Activated naive CD8-positive, alpha-beta T cell treated with anti-CD3 and anti-CD28 coated beads for 36 hours (primary cell): ENCODE measurements around the gene RSRC1. TPM values are rescaled to one million over a fixed set of nuclear protein-coding genes. Genes with fewer than 3 reads are reported as not detected.
A peak's percentile ranks its signal among the peaks of the same experiment; 100 is the strongest.
"Not testable (repeated sequence)": the region's sequence is repeated elsewhere in the genome, so short reads cannot be mapped to it uniquely, and the experiment has no call there.

ENCODE experiments used
- DNase-seq: peaks from one replicate; pipeline ENCODE4 v3.0.0; 2021
- H3K27ac Mint-ChIP-seq: one replicate; pipeline ENCODE4 v1.8.0; 2022; ENCODE audit warnings: mild to moderate bottlenecking, moderate library complexity, mixed read lengths
- H3K27me3 Mint-ChIP-seq: one replicate; pipeline ENCODE4 v1.8.0; 2022; ENCODE audit warnings: mild to moderate bottlenecking, mixed read lengths
- H3K36me3 Mint-ChIP-seq: one replicate; pipeline ENCODE4 v1.8.0; 2021; ENCODE audit warnings: mild to moderate bottlenecking, mixed read lengths
- H3K4me1 Mint-ChIP-seq: one replicate; pipeline ENCODE4 v1.8.0; 2021; ENCODE audit warnings: mixed read lengths
- H3K4me3 Mint-ChIP-seq: one replicate; pipeline ENCODE4 v1.8.0; 2022; ENCODE audit warnings: mild to moderate bottlenecking, moderate library complexity, mixed read lengths
- H3K9me3 Mint-ChIP-seq: one replicate; pipeline ENCODE4 v1.8.0; 2022; ENCODE audit warnings: mixed read lengths
- total RNA-seq, 2 experiments: library from RNA; stranded (reverse); gene quantifications; one replicate each; pipeline ENCODE4 v1.2.3, GENCODE V29; 2021

Gene RSRC1
- total RNA-seq, 2 experiments from 2014 or later = 33.2 to 37.1 TPM

DNA sequence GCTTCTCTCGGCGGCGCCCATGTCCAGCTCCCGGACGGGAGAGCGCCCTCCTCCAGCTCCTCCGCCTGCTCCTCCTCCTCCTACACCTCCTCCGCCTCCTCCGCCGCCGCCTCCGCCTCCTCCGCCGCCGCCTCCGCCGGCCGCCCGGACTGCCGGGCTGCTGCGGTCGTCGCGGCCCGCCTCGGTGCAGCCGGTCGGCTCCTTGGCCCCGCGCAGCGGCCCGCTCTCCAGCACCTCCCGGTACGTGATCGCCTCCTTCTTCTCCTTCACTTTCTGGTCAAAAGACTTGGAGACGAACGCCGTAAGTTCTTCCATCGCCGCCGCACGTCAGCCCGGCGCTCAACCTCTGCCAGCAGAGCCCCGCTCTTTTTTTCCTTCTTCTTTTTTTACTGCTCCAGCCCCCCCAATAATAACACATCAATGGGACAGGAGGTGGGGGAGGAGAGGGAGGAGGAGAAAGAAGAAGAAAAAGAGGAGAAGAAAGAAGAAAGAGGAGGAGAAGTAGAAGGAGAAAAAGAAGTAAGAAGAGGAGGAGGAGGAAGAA lies 4.1 kb upstream of the RSRC1 start:
- no peaks in the 10 kb centered on the region for H3K9me3 Mint-ChIP-seq
- DNase-seq = no peak
- peaks cover 92% of the 10 kb centered on the region for H3K27me3 Mint-ChIP-seq
- no peak overlapping the region for H3K27ac Mint-ChIP-seq
- peaks cover 1% of the 10 kb centered on the region for H3K36me3 Mint-ChIP-seq
- peaks cover 53% of the 10 kb centered on the region for H3K4me1 Mint-ChIP-seq
- peak overlapping the region; percentile 78 for H3K4me3 Mint-ChIP-seq

DNA sequence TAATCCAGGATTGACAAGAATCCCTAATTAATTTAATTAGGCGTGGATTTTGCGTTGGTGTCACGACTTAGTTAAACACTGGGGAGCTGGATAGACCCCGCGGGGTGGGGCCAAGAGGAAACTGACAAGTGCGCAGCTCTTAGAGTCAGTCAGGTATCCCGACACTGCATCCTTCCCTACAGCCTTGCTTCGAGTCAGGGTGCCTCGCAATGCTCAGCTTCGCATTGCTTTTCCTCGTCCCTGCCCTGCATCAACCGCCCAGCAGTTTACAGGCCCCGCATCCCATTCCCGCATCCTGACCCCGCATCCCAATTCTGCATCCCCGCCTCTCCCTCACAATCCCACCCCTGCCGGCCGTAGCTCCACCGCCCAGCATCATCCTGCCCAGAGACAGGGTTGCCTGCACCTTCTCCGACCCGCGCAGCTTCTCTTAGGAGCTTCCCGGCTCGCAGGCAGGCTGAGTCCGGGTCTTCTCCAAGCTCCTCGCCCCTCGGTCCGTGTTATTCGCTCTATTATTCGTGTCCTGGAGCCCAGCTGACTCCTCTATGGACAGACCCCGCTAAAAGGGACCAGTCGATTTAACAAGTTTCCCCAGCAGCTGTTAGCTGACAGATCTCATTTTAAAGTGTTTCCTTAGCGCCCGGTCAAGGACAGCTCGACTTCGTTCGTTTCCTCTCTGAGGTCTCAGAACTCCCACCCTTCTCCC lies 3.0 kb upstream of the RSRC1 start:
- DNase-seq = no peak
- Mint-ChIP-seq H3K9me3 (no peaks in the 10 kb centered on the region), H3K4me1 (peaks cover 64% of the 10 kb centered on the region), H3K27me3 (peaks cover 80% of the 10 kb centered on the region), H3K36me3 (peaks cover 2% of the 10 kb centered on the region), H3K27ac (peak overlapping the region; percentile 4), H3K4me3 (peak overlapping the region; percentile 78)

- Mint-ChIP-seq H3K36me3 (peaks cover 11% of the 10 kb centered on the region), H3K9me3 (peaks cover 2% of the 10 kb centered on the region), H3K4me1 (peaks cover 69% of the 10 kb centered on the region), H3K27ac (no peak overlapping the region), H3K4me3 (peak overlapping the region; percentile 78), H3K27me3 (peaks cover 71% of the 10 kb centered on the region)
- no peak for DNase-seq
Measured at GRCh38 chr3:158107605-158108444, 2.1 kb upstream of the RSRC1 start.

- peaks cover 8% of the 10 kb centered on the region for H3K9me3 Mint-ChIP-seq
- no peak for DNase-seq
- peaks cover 64% of the 10 kb centered on the region for H3K27me3 Mint-ChIP-seq
- H3K4me1 Mint-ChIP-seq = peaks cover 65% of the 10 kb centered on the region
- H3K27ac Mint-ChIP-seq = no peak overlapping the region
- no peak overlapping the region for H3K4me3 Mint-ChIP-seq
- H3K36me3 Mint-ChIP-seq = peaks cover 17% of the 10 kb centered on the region
Measured at GRCh38 chr3:158108445-158108985, 1.4 kb upstream of the RSRC1 start.

DNA sequence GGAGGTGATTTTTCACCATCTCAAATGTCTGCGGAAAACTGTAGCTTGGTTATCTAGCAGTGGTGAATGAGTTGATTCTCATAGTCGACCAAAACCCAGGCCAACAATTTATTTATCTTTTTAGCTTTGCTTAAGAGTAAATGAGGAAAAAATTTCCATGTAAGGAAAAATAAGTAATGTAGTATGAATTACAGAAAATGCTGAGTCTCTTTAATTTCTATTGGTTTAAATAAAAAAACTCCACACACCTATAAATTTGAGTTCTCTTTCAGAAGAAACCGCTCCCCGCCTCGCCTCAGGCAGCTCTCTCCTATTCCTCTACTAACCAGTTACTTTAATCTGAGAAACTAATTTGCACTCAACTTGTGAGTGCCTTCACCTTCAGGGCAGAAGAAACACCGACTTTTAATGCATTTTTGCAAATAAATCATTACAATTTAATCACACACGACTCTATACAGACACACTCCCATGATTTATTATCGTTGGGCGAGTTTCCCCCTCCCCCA lies 540 bp upstream of the RSRC1 start:
- Mint-ChIP-seq H3K9me3 (peaks cover 16% of the 10 kb centered on the region), H3K4me3 (peak overlapping the region; percentile 88), H3K36me3 (peaks cover 25% of the 10 kb centered on the region), H3K27me3 (peaks cover 56% of the 10 kb centered on the region), H3K4me1 (peaks cover 58% of the 10 kb centered on the region), H3K27ac (peak overlapping the region; percentile 80)
- DNase-seq = no peak

DNA sequence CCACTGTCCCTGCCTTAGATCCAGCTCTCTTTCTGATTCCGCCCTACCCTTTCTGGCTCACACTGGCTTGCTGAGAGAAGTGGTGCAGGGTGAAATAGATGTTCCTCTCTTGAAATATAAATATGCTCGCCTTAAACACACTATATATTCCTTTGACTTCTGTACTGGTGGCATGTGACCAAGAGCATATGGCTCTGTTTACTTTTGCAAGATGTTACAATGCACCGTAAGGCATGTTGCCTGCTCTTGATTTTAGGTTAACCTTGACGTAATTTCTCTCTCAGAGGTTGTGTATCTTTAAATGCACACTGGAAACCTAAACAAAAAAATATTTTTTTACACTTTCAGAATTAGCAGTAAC lies 749 bp downstream of the RSRC1 start:
- Mint-ChIP-seq H3K36me3 (peaks cover 31% of the 10 kb centered on the region), H3K9me3 (peaks cover 19% of the 10 kb centered on the region), H3K27ac (peak overlapping the region; percentile 80), H3K27me3 (peaks cover 43% of the 10 kb centered on the region), H3K4me1 (peaks cover 56% of the 10 kb centered on the region), H3K4me3 (peak overlapping the region; percentile 88)
- no peak for DNase-seq

DNA sequence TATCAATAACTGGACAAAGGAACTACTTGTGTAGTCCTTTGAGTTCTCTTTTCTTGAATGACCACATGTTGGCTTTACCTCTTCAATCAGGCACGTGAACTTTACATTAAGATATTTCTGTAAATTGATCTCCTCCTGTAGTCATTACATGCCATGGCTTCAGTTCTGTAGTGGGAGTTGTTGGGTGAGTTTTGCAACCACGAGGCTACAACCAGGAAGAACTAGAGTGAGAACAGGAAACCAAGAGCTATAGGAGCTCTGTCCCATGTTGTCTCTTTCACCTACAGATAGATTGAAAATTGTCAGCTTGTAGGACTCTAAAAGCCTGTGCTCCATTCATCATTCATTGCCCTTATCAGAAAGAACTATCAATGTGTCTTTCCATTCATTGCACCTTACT lies 2.0 kb downstream of the RSRC1 start:
- H3K4me3 Mint-ChIP-seq = no peak overlapping the region
- no peak overlapping the region for H3K27ac Mint-ChIP-seq
- peaks cover 31% of the 10 kb centered on the region for H3K27me3 Mint-ChIP-seq
- H3K9me3 Mint-ChIP-seq = peaks cover 19% of the 10 kb centered on the region
- peaks cover 31% of the 10 kb centered on the region for H3K36me3 Mint-ChIP-seq
- DNase-seq = no peak
- H3K4me1 Mint-ChIP-seq = peaks cover 50% of the 10 kb centered on the region

GRCh38 chr3:158113595-158113994 lies 3.7 kb downstream of the RSRC1 start:
- not testable (repeated sequence) for DNase-seq, H3K27ac Mint-ChIP-seq, H3K4me3 Mint-ChIP-seq
- Mint-ChIP-seq H3K9me3 (peaks cover 19% of the 10 kb centered on the region), H3K4me1 (peaks cover 50% of the 10 kb centered on the region), H3K36me3 (peaks cover 31% of the 10 kb centered on the region), H3K27me3 (peaks cover 14% of the 10 kb centered on the region)

DNA sequence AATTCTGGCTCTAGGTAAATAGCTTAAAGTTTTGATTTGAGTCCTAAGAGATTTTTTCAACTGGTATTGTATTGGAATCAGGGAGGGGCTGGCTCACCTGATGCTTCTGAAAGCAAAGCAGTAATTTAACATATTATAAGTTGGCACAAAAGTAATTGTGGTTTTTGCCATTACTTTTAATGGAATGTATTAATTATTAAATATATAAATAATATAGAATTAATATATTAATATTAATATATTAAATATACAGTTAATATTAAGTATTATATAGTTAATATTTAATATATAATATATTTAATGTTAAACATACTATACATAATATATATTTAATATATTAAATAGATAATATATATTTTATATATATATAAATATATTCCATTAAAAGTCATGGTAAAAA lies 10.4 kb downstream of the RSRC1 start:
- no peak for DNase-seq
- Mint-ChIP-seq H3K36me3 (peaks cover 30% of the 10 kb centered on the region), H3K9me3 (peaks cover 6% of the 10 kb centered on the region), H3K4me3 (no peak overlapping the region), H3K4me1 (peaks cover 19% of the 10 kb centered on the region), H3K27ac (no peak overlapping the region), H3K27me3 (no peaks in the 10 kb centered on the region)

DNA sequence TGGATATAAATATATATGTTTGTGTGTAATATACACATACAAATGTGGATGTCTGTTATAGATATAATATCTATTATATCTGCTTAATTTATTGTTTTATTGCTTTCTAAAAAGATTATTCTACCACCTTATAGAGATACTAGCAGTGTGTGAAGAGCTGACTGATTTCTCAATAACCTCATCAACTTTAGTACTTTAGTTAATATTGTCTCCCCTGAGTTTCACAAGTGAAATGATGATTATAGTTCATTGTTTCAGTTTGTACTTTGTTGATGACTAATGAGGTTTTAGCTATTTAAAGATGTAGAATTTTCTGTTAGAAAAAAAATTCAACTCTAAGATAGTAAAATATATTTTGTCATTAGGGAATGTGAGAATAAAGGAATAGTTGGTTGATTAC lies 11.4 kb downstream of the RSRC1 start:
- Mint-ChIP-seq H3K4me1 (peaks cover 19% of the 10 kb centered on the region), H3K27ac (no peak overlapping the region), H3K9me3 (peaks cover 14% of the 10 kb centered on the region), H3K4me3 (no peak overlapping the region), H3K36me3 (peaks cover 39% of the 10 kb centered on the region), H3K27me3 (no peaks in the 10 kb centered on the region)
- DNase-seq = no peak

GRCh38 chr3:158122721-158123120 lies 12.8 kb downstream of the RSRC1 start:
- not testable (repeated sequence) for DNase-seq, H3K4me3 Mint-ChIP-seq, H3K27me3 Mint-ChIP-seq, H3K27ac Mint-ChIP-seq
- H3K9me3 Mint-ChIP-seq = peaks cover 24% of the 10 kb centered on the region
- peaks cover 54% of the 10 kb centered on the region for H3K36me3 Mint-ChIP-seq
- peaks cover 16% of the 10 kb centered on the region for H3K4me1 Mint-ChIP-seq

GRCh38 chr3:158127250-158128219 lies 17.6 kb downstream of the RSRC1 start:
- H3K27ac Mint-ChIP-seq = no peak overlapping the region
- peaks cover 1% of the 10 kb centered on the region for H3K4me1 Mint-ChIP-seq

GRCh38 chr3:158128755-158129154 lies 18.9 kb downstream of the RSRC1 start:
- H3K36me3 Mint-ChIP-seq = peaks cover 70% of the 10 kb centered on the region
- no peak for DNase-seq
- peaks cover 1% of the 10 kb centered on the region for H3K4me1 Mint-ChIP-seq
- H3K9me3 Mint-ChIP-seq = peaks cover 28% of the 10 kb centered on the region
- H3K27ac Mint-ChIP-seq = no peak overlapping the region
- H3K4me3 Mint-ChIP-seq = no peak overlapping the region
- no peaks in the 10 kb centered on the region for H3K27me3 Mint-ChIP-seq

More at GRCh38 chr3:158127250-158128219, 17.6 kb downstream of the RSRC1 start:
- peaks cover 31% of the 10 kb centered on the region for H3K9me3 Mint-ChIP-seq
- peaks cover 79% of the 10 kb centered on the region for H3K36me3 Mint-ChIP-seq
- DNase-seq = no peak
- no peak overlapping the region for H3K4me3 Mint-ChIP-seq
- H3K27me3 Mint-ChIP-seq = no peaks in the 10 kb centered on the region

DNA sequence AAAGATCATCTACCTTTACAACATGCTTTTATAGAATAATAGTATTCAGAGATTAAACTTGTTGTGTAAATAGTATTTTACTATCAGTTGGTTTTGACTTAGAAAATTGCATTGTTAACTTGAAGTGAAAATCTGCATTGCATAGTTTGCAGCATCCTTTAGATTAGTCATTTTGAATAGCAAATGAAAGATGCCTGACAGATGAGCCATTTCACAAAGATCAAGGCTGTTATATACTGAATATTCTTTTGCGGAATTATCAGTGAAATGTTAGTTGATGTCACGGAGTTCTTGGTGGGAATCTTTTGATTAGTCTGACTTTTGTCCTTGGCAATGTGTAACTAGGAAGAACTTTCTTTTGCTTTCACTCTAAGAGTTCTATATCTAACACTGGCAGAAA lies 24.5 kb downstream of the RSRC1 start:
- Mint-ChIP-seq H3K4me3 (no peak overlapping the region), H3K4me1 (no peaks in the 10 kb centered on the region), H3K27ac (no peak overlapping the region), H3K9me3 (no peaks in the 10 kb centered on the region), H3K27me3 (no peaks in the 10 kb centered on the region), H3K36me3 (peaks cover 33% of the 10 kb centered on the region)
- no peak for DNase-seq
